Smooth muscle cell (in vitro differentiated cells): ENCODE results near the gene PRKCA. TPM values are rescaled to one million over a fixed set of nuclear protein-coding genes. Genes with fewer than 3 reads are reported as not detected.

Experiments used
- DNase-seq: peaks from one replicate; lab custom pipeline; 2025; ENCODE audit not compliant: unreplicated experiment; lab: John Stamatoyannopoulos, UW
- H2AFZ ChIP-seq: fragments of 200-600 bp; sonication (generic); 2 replicates; pipeline ENCODE4 v1.6.0; 2016; ENCODE audit warnings: antibody characterized with exemption, low read depth, mild to moderate bottlenecking
- H3F3A ChIP-seq: fragments of 200-600 bp; sonication (generic); 2 replicates; pipeline ENCODE4 v1.6.0; 2017; ENCODE audit warnings: antibody characterized with exemption, low read depth
- H3K27ac ChIP-seq: fragments of 200-600 bp; sonication (generic); 2 replicates; pipeline ENCODE4 v1.5.1; 2016; ENCODE audit warnings: low read depth, mild to moderate bottlenecking
- H3K27me3 ChIP-seq: fragments of 200-600 bp; sonication (generic); 2 replicates; pipeline ENCODE4 v1.6.1; 2016; ENCODE audit warnings: low read depth, mild to moderate bottlenecking
- H3K36me3 ChIP-seq: fragments of 200-600 bp; sonication (generic); 2 replicates; pipeline ENCODE4 v1.5.1; 2016; ENCODE audit warnings: low read depth
- H3K4me1 ChIP-seq: fragments of 200-600 bp; sonication (generic); 2 replicates; pipeline ENCODE4 v1.5.1; 2016; ENCODE audit warnings: low read depth
- H3K4me2 ChIP-seq: fragments of 200-600 bp; sonication (generic); 2 replicates; pipeline ENCODE4 v1.6.0; 2016; ENCODE audit warnings: mild to moderate bottlenecking
- H3K4me3 ChIP-seq: fragments of 200-600 bp; sonication (generic); 2 replicates; pipeline ENCODE4 v1.5.1; 2016; ENCODE audit warnings: mild to moderate bottlenecking
- H3K79me2 ChIP-seq: fragments of 200-600 bp; sonication (generic); 2 replicates; pipeline ENCODE4 v1.6.0; 2016; ENCODE audit warnings: low read depth, mild to moderate bottlenecking
- H3K9ac ChIP-seq: fragments of 200-600 bp; sonication (generic); 2 replicates; pipeline ENCODE4 v1.6.0; 2016; ENCODE audit warnings: low read depth
- H3K9me3 ChIP-seq: fragments of 200-600 bp; sonication (generic); replicated peaks from 2 replicates; pipeline ENCODE4 v1.5.1; 2016; ENCODE audit warnings: low read depth
- H4K20me1 ChIP-seq: fragments of 200-600 bp; sonication (generic); 2 replicates; pipeline ENCODE4 v1.6.0; 2016; ENCODE audit warnings: low read depth
- CTCF ChIP-seq: fragments of 200-600 bp; sonication (generic); IDR thresholded peaks from 2 replicates; pipeline ENCODE4 v1.5.1; 2017; ENCODE audit warnings: borderline replicate concordance, mild to moderate bottlenecking, antibody characterized with exemption; ENCODE audit not compliant: insufficient read depth, poor library complexity, severe bottlenecking
- WGBS: methylation state at CpG from one replicate; pipeline ENCODE4 v1.1.7; 2016; ENCODE audit warnings: low lambda C conversion rate; 5-methylcytosine and 5-hydroxymethylcytosine counted together
- polyA plus RNA-seq: library from polyadenylated mRNA; unstranded; fragments of >200 nt; fragmentation: Nextera tagmentation; extraction: Ambion mirVana; gene quantifications from 2 replicates; pipeline ENCODE4 v1.2.1, GENCODE V29; 2016
- total RNA-seq: library from RNA; depleted of rRNA; stranded (reverse); fragments of >200 nt; gene quantifications from 2 replicates; pipeline ENCODE4 v1.2.3, GENCODE V29; 2014

Gene PRKCA
- total and polyA plus RNA-seq, 2 experiments from 2014 or later, result 0.78 to 7.1 TPM

GRCh38 chr17:66514227-66514806, 211.9 kb downstream of the PRKCA start:
- no peak overlapping the region for H3K27ac ChIP-seq

GRCh38 chr17:66515974-66516373, 213.6 kb downstream of the PRKCA start:
- no peak overlapping the region for H2AFZ ChIP-seq
- WGBS, result 78% methylated on average over 4 of the region's 4 CpGs
- no peaks in the 10 kb centered on the region for H3F3A ChIP-seq
- H3K27ac ChIP-seq, result no peak overlapping the region
- no peaks in the 10 kb centered on the region for H3K9me3 ChIP-seq
- H3K4me3 ChIP-seq, result no peak overlapping the region
- no peaks in the 10 kb centered on the region for H3K36me3 ChIP-seq
- H3K79me2 ChIP-seq, result no peaks in the 10 kb centered on the region
- H3K27me3 ChIP-seq, result no peaks in the 10 kb centered on the region
- no peak overlapping the region for H3K9ac ChIP-seq
- H3K4me2 ChIP-seq, result no peak overlapping the region
- no peaks in the 10 kb centered on the region for H4K20me1 ChIP-seq
- no peaks in the 10 kb centered on the region for H3K4me1 ChIP-seq
- TF ChIP-seq CTCF, result no peak
- DNase-seq, result no peak

More at GRCh38 chr17:66514227-66514806, 211.9 kb downstream of the PRKCA start:
- H4K20me1 ChIP-seq, result no peaks in the 10 kb centered on the region
- no peaks in the 10 kb centered on the region for H3K4me1 ChIP-seq
- H3K79me2 ChIP-seq, result no peaks in the 10 kb centered on the region
- H2AFZ ChIP-seq, result no peak overlapping the region
- no peaks in the 10 kb centered on the region for H3K36me3 ChIP-seq
- no peak for TF ChIP-seq CTCF
- H3K9ac ChIP-seq, result no peak overlapping the region
- no peak for DNase-seq
- WGBS, result 74% methylated on average over 11 of the region's 11 CpGs
- no peak overlapping the region for H3K4me3 ChIP-seq
- H3F3A ChIP-seq, result no peaks in the 10 kb centered on the region
- no peaks in the 10 kb centered on the region for H3K9me3 ChIP-seq
- no peak overlapping the region for H3K4me2 ChIP-seq
- no peaks in the 10 kb centered on the region for H3K27me3 ChIP-seq

- Histone ChIP-seq H2AFZ (no peak overlapping the region), H3K27me3 (no peaks in the 10 kb centered on the region), H3K4me3 (no peak overlapping the region), H3K9me3 (no peaks in the 10 kb centered on the region), H3K9ac (no peak overlapping the region), H3K79me2 (no peaks in the 10 kb centered on the region), H4K20me1 (no peaks in the 10 kb centered on the region), H3K4me1 (no peaks in the 10 kb centered on the region), H3K27ac (no peak overlapping the region), H3K4me2 (no peak overlapping the region), H3K36me3 (no peaks in the 10 kb centered on the region), H3F3A (no peaks in the 10 kb centered on the region)
- no peak for TF ChIP-seq CTCF
- DNase-seq, result no peak
- WGBS, result 76% methylated on average over 9 of the region's 9 CpGs
Measured at GRCh38 chr17:66517336-66518009, 215.1 kb downstream of the PRKCA start.

GRCh38 chr17:66518108-66518507, 215.7 kb downstream of the PRKCA start:
- Histone ChIP-seq H3K4me1 (no peaks in the 10 kb centered on the region), H3K27me3 (no peaks in the 10 kb centered on the region), H4K20me1 (no peaks in the 10 kb centered on the region), H3F3A (no peaks in the 10 kb centered on the region), H3K27ac (no peak overlapping the region), H3K4me2 (no peak overlapping the region), H3K9me3 (no peaks in the 10 kb centered on the region), H3K4me3 (no peak overlapping the region), H3K36me3 (no peaks in the 10 kb centered on the region), H3K9ac (no peak overlapping the region), H3K79me2 (no peaks in the 10 kb centered on the region), H2AFZ (no peak overlapping the region)
- no peak for TF ChIP-seq CTCF
- whole genome bisulfite sequencing, result 95% methylated on average over 4 of the region's 4 CpGs
- DNase-seq, result no peak
